Inflammatory macrophage treated with lipopolysaccharide for 1 hour (primary cell): ENCODE data around the gene ESF1.

Experiments
- DNase-seq, 2 donors: peaks; one replicate each; pipeline ENCODE4 v3.0.0-alpha.2; 2020 to 2022

ESF1 gene, protein sequence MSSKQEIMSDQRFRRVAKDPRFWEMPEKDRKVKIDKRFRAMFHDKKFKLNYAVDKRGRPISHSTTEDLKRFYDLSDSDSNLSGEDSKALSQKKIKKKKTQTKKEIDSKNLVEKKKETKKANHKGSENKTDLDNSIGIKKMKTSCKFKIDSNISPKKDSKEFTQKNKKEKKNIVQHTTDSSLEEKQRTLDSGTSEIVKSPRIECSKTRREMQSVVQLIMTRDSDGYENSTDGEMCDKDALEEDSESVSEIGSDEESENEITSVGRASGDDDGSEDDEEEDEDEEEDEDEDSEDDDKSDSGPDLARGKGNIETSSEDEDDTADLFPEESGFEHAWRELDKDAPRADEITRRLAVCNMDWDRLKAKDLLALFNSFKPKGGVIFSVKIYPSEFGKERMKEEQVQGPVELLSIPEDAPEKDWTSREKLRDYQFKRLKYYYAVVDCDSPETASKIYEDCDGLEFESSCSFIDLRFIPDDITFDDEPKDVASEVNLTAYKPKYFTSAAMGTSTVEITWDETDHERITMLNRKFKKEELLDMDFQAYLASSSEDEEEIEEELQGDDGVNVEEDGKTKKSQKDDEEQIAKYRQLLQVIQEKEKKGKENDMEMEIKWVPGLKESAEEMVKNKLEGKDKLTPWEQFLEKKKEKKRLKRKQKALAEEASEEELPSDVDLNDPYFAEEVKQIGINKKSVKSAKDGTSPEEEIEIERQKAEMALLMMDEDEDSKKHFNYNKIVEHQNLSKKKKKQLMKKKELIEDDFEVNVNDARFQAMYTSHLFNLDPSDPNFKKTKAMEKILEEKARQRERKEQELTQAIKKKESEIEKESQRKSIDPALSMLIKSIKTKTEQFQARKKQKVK

DNA sequence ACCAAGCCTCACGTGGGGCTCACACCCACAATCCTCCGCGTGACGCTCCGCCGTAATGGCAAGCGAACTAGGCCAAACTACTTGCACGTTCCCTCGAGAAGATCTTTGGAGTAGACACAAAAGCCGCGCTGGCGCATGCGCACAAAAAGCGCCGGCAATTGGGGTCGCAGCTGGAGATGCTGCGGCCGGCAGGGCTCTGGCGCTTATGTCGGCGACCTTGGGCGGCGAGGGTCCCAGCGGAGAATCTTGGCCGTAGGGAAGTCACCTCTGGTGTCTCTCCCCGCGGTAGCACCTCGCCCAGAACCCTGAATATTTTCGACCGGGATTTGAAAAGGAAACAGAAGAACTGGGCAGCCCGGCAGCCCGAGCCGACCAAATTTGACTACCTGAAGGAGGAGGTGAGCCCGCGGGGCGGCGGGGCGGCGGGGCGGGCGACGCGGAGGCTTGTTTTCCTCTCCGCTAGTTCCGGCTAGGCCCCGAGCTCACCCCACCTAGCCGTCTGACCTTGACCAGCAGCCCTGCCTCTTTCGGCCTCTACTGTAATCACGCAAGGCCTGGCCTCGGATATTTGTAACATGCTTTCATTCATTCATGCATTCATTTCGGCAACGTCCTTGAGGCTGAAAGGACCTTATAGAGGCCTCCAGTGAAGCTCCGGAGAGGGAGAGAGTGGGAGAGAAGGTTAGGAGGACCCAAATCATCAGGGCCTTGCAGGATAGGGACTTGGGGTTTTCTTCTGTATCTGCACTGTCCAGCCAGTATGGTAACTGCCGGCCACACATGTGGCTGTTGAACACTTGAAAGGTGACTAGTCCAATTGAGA, at the start of gene ESF1, which contains the start of gene NDUFAF5:
TSS of gene ESF1 (minus strand) at position 27 of the 823 bp plus-strand sequence. CDS start 1,779 bp downstream, outside the sequence.
TSS of gene NDUFAF5 (plus strand) at position 136 of the 823 bp plus-strand sequence. CDS start at position 177, 41 bp downstream.
- peak; percentile 95 for DNase-seq

- no peak for DNase-seq
These were observed 46.8 kb upstream of the ESF1 start for GRCh38 chr20:13831476-13831875.

DNA sequence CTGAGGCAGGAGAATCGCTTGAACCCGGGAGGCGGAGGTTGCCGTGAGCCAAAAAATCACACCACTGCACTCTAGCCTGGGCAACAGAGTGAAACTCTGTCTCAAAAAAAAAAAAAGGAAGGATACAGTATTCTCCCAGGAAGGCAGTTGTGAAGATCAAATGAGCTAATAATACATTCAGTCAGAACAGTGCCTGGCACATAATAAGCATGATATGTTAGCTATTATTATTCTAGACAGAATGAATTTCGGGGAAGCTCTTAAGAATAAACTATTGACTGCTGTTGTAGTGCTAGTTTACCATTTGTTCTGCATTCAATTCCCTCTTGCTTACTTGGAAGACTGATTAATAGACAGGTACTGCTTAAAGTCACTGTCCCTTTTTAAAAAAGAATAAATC, 40.7 kb upstream of the ESF1 start:
- DNase-seq: no peak

- DNase-seq: no peak
These were observed 39.7 kb upstream of the ESF1 start for GRCh38 chr20:13824459-13824858.

- no peak for DNase-seq
These were observed 37.7 kb upstream of the ESF1 start for GRCh38 chr20:13822459-13822858.

- no peak for DNase-seq
These were observed 37.2 kb upstream of the ESF1 start for GRCh38 chr20:13821876-13822275.

DNA sequence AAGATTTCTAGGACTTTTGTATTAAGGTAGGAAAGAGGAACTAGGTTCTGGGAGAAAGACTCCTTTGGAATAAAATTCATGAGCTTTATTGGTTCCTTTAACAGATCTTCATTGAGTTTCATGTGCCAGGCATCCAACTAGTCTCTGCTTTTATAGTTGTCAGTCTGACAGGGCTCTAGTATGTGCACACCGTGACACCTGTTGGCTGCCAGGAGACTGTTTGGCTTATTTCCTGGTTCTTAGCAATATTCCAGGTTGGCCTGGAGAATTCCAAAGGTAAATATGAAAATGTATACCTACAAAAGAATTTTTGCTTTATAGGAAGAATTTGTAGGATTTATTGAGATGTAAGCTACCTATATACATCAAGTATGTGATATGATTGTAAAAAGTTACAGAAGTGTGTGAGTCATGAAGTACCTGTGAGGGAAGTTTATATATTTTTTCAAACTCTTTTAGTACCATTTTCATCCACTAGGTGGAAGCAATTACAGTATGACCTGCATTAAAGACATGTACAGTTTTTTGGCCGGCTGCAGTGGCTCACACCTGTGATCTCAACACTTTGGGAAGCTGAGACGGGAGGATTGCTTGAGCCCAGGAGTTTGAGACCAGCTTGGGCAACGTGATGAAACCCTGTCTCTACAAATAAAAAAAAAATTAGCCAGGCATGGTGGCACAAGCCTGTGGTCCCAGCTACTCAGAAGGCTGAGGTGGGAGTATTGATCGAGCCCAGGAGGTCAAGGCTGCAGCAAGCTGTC, 35.3 kb upstream of the ESF1 start:
- peak; percentile 25 to 75 for DNase-seq

GRCh38 chr20:13817342-13817741, 32.6 kb upstream of the ESF1 start:
- no peak for DNase-seq

DNA sequence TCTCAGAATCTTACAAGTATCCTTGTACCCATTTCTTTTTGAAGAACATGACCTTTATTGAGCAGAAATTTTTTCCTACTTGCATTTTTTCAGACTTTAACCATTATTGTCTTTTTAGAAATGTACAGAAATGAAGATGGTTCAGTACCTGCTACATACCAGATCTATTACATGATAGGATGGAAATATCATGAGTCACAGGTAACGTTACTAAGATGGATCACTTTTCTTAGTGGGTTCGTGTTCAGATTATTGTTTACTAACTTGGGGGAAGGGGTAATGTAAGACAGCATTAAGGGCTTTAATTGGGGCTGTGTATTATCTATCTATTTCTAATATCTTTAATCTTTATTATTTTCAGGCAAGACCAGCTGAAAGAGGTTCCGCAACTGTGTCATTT, 32.0 kb upstream of the ESF1 start:
- no peak for DNase-seq

- DNase-seq: no peak
These were observed 30.0 kb upstream of the ESF1 start for GRCh38 chr20:13814672-13815071.

- no peak for DNase-seq
These were observed 29.2 kb upstream of the ESF1 start for GRCh38 chr20:13813910-13814309.

DNA sequence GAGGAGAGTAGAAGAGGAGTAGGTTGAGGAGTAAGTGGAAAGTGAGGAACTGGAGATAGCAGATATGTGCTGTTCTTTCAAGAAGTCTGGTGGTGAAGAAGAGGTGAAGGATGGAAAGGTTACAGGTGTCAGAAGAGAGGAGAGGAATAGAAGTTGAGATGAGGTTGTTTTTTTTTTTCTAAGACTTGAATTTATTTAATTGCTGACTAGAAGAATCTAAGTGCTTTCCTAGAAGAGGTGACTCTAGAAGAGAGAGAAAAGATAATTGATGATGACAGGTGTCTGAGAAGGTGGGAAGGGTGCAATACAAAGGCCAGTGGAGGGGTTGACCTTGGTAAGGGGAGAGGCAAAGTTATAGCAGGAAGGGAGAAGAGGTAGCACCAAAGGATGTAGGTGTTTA, 25.7 kb upstream of the ESF1 start:
- no peak for DNase-seq

- DNase-seq: no peak
These were observed 25.1 kb upstream of the ESF1 start for GRCh38 chr20:13809855-13810254.

DNA sequence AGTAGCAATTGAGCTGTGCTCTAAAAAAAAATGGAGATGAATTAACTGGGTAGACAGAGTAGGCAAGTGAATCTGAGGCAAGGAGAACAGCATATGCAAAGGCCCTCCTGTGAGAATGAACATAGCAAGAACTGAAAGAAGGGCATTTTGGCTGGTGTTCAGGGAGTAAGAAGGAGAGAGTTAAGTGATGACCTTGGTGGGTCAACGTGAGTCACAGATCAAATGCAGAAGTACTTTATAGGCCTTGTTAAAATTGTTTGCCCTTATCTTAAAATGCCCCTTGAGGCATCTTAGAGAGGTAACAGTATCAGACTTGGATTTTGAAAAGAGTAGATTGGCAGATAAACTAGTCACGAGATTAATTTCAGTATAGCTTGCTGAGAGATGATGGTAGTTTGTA, 24.7 kb upstream of the ESF1 start:
- no peak for DNase-seq

DNA sequence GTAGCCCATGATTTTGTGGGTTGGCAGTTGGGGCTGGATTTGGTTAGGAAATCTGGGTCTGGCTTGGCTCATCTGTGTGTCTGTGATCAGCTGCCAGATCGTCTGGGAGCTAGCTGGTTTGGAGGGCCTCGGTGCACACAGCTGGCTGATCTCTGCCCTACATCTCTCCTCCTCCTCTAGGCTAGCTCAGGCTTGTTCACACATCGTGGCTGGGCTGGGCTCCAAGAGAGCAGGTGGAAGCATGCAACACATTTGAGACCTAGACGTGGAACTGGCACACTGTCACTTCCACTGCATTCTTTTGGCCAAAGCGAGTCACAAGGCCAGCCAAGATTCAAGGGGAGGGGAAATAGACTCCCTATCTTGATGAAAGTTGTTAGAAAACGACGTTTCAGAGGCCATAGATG, 16.0 kb upstream of the ESF1 start:
- DNase-seq: no peak

DNA sequence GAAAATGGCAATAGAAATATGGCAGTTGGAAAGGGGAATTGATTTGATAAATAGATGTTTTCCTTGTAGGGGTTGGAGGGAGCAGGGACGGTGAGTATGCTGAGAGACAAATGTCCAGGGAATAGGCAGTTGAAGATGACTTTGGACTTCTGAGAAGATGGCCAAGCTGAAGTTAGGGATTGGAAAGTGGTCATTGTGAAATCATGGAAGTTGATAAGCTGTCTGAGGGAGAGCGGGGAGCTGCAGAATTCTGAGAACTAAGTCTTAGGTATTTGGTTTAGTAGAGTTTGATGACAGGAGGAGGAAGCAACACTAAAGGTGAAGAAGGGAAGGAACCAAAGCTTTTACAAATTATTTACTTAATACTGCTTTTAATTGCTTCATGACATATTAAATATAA, 15.3 kb upstream of the ESF1 start:
- no peak for DNase-seq

DNA sequence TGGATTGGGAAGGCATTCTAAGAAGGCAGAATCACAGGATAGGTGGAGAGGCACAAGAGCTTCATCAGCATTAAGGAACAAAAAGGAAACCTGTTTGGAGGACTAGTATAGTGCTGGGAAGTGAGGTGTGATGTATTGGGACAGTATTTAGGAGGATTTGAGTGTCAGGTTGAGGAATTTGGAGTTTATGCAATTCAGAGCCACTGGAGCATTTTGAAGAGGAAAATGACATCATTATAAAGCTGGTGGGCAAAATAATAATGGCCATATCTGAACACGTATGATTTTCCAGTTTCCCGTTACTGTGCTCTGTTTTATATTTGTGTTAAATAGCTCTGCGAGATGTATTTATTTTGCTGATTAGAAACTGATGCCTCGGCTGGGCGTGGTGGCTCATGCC, 14.3 kb upstream of the ESF1 start:
- DNase-seq: no peak

- DNase-seq: no peak
These were observed 9.9 kb upstream of the ESF1 start for GRCh38 chr20:13794667-13795066.

DNA sequence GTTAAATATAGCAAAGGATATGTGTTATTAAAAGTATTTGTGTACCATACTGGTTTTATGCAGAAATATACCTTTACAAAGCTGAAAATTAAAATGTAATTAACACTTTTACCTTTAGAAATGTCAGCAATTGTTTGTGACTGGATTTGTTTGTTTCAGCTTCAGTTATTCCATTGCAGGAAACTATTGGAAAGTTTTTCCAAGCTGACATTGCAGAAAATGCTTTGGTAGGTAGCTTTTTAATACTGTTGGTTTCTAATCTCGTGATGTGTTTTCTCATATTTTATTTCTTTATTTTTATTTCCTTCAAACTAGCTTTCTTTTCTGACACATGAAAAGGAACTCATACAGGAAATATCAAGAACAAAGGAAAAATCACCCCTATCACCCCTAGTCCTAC, 8.3 kb upstream of the ESF1 start:
- DNase-seq: no peak

GRCh38 chr20:13791540-13792459, 7.1 kb upstream of the ESF1 start:
- DNase-seq: no peak

DNA sequence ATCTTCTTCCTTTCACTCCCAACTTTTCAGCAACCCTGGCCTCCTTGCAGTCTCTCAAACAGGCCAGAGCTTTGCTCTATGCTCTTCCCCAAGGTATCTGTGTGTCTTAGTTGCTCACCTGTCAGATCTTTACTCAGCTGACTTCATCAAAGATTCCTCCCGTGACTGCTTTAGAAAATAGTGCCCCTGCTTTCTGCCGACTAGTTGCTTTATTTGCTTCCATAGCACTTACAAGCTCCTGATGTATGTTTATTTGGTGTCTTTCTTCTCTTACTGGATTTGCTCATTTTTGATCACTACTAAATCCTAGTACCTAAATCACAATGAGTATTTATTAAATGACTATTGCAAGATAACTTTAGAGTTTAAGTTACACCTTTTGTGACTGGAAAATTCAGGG, 6.0 kb upstream of the ESF1 start:
- DNase-seq: no peak
